PC-9 (cell line): ENCODE results near the gene CD9.

Experiments
- CTCF ChIP-seq: fragments of 200-600 bp; sonication (generic); conservative IDR thresholded peaks from 2 replicates; pipeline ENCODE4 v1.6.1; 2017; ENCODE audit warnings: mixed run types, antibody characterized with exemption, mild to moderate bottlenecking, moderate library complexity
- EZH2 ChIP-seq: fragments of 200-600 bp; sonication (generic); IDR thresholded peaks from 2 replicates; pipeline ENCODE4 v1.8.0; 2017; ENCODE audit warnings: antibody characterized with exemption, low read depth

GRCh38 chr12:6215120-6215807 is 15.1 kb downstream of the CD9 start:
- no peak for TF ChIP-seq CTCF
- TF ChIP-seq EZH2, result no peak
